CD8-positive, alpha-beta memory T cell (primary cell): Measurements from ENCODE around the gene DPAGT1. TPM values are rescaled to one million over a fixed set of nuclear protein-coding genes. Genes with fewer than 3 reads are reported as not detected.

Experiments
- CTCF ChIA-PET: fragments of 350-600 bp; sonication (Branson Sonifier 250); formaldehyde crosslinking; loops from one replicate; lab custom pipeline; 2021; ENCODE audit warnings: antibody characterized with exemption; lab: Charles Lee
- POLR2A ChIA-PET: fragments of 350-600 bp; sonication (Branson Sonifier 250); formaldehyde crosslinking; loops from one replicate; lab custom pipeline; 2021; ENCODE audit warnings: antibody characterized with exemption; lab: Charles Lee
- DNase-seq, 5 donors: peaks; one replicate each; pipeline versions ENCODE4 v3.0.0 to v3.0.0-alpha.2; 2020 to 2022; ENCODE audit warnings: mixed read lengths in 1 of 5
- H3K27ac ChIP-seq: one replicate; pipeline ENCODE4 v1.7.0; 2013; ENCODE audit warnings: low read depth, mild to moderate bottlenecking, low read length, moderate library complexity
- H3K27me3 ChIP-seq: 2 replicates; pipeline ENCODE4 v1.7.0; 2013; ENCODE audit warnings: low read length, mild to moderate bottlenecking; ENCODE audit not compliant: insufficient read depth, poor library complexity, severe bottlenecking
- H3K36me3 ChIP-seq: 2 replicates; pipeline ENCODE4 v1.7.0; 2013; ENCODE audit warnings: mild to moderate bottlenecking, low read length, moderate library complexity; ENCODE audit not compliant: insufficient read depth
- H3K4me1 ChIP-seq: 2 replicates; pipeline ENCODE4 v1.7.0; 2013; ENCODE audit warnings: mild to moderate bottlenecking, low read length, moderate library complexity; ENCODE audit not compliant: insufficient read depth
- H3K4me3 ChIP-seq: 2 replicates; pipeline ENCODE4 v1.7.0; 2013; ENCODE audit warnings: mild to moderate bottlenecking, low read length
- H3K9me3 ChIP-seq: 2 replicates; pipeline ENCODE4 v1.7.0; 2013; ENCODE audit warnings: mild to moderate bottlenecking, low read length
- H3K27ac Mint-ChIP-seq, 8 donors: one replicate each; pipeline ENCODE4 v1.8.0; 2020 to 2021; ENCODE audit warnings: mixed read lengths in 8 of 8, mild to moderate bottlenecking in 6 of 8, inconsistent platforms in 3 of 8, moderate library complexity in 3 of 8
- H3K27me3 Mint-ChIP-seq, 2 donors: one replicate each; pipeline ENCODE4 v1.8.0; 2020 to 2021; ENCODE audit warnings: mixed read lengths in 2 of 2, mild to moderate bottlenecking in 1 of 2, moderate library complexity in 1 of 2
- H3K36me3 Mint-ChIP-seq, 3 donors: one replicate each; pipeline ENCODE4 v1.8.0; 2020 to 2021; ENCODE audit warnings: mixed read lengths in 3 of 3, inconsistent platforms in 1 of 3, mild to moderate bottlenecking in 1 of 3
- H3K4me1 Mint-ChIP-seq, 3 donors: one replicate each; pipeline ENCODE4 v1.8.0; 2020 to 2021; ENCODE audit warnings: mixed read lengths in 3 of 3, inconsistent platforms in 1 of 3, mild to moderate bottlenecking in 1 of 3
- H3K4me3 Mint-ChIP-seq, 7 donors: one replicate each; pipeline ENCODE4 v1.8.0; 2020 to 2021; ENCODE audit warnings: mixed read lengths in 7 of 7, mild to moderate bottlenecking in 6 of 7, moderate library complexity in 4 of 7, inconsistent platforms in 2 of 7
- H3K9me3 Mint-ChIP-seq, 5 donors: one replicate each; pipeline ENCODE4 v1.8.0; 2020 to 2022; ENCODE audit warnings: mixed read lengths in 5 of 5, mild to moderate bottlenecking in 3 of 5, moderate library complexity in 2 of 5, inconsistent platforms in 1 of 5
- polyA plus RNA-seq: library from polyadenylated mRNA; unstranded; fragments of 300-500 nt; fragmentation: Illumina TruSeq; gene quantifications from one replicate; pipeline ENCODE4 v1.2.3, GENCODE V29; 2021
- total RNA-seq, 2 experiments: library from RNA; stranded (reverse); gene quantifications; one replicate each; pipeline ENCODE4 v1.2.3, GENCODE V29; 2021

DPAGT1 gene
- total RNA-seq (10 to 100 TPM; 69.7 to 78.6 TPM), polyA plus RNA-seq (45.7 TPM)

- peaks cover 41 to 66% (median 61%) of the 10 kb centered on the region in 3 donors for H3K4me1 Mint-ChIP-seq
- ChIA-PET POLR2A (interaction anchor here (0.6 to 2.3 kb wide), 16 partner anchors 9 to 1923 kb away, joined by 3 to 14 read pairs (median 4); partner anchors contain the start of genes HINFP, HMBS, RPS25 and SIDT2), CTCF (interaction anchor here (0.7 to 2.1 kb wide), 14 partner anchors 9 to 219 kb away, joined by 3 to 10 read pairs (median 3); partner anchors contain the start of genes CBL, HINFP, HMBS and VPS11)
- H3K27me3 Mint-ChIP-seq, result no peaks in the 10 kb centered on the region
- Histone ChIP-seq H3K4me1 (peaks cover 38% of the 10 kb centered on the region), H3K4me3 (peak within 1 kb of the TSS; percentile 97), H3K27ac (peak within 1 kb of the TSS; percentile 95), H3K36me3 (peaks cover 5% of the 10 kb centered on the region), H3K27me3 (no peaks in the 10 kb centered on the region), H3K9me3 (no peaks in the 10 kb centered on the region)
- DNase-seq, result peak; percentile 73 to 88 (median 82)
- H3K9me3 Mint-ChIP-seq, result no peaks in the 10 kb centered on the region
- H3K4me3 Mint-ChIP-seq, result peak within 1 kb of the TSS; percentile 88 to 99 (median 98)
- H3K27ac Mint-ChIP-seq, result peak within 1 kb of the TSS; percentile 93 to 100 (median 98)
- peaks cover 0 to 35% (median 14%) of the 10 kb centered on the region in 3 donors for H3K36me3 Mint-ChIP-seq
Measured at GRCh38 chr11:119101759-119102423, at the start of gene DPAGT1. DPAGT1 (minus strand) TSS chr11:119101853; CDS start chr11:119101655, 198 bp downstream.

GRCh38 chr11:119149786-119150275, 48.2 kb upstream of the DPAGT1 start:
- peaks cover 24 to 53% of the 10 kb centered on the region in 2 donors for H3K27me3 Mint-ChIP-seq

DNA sequence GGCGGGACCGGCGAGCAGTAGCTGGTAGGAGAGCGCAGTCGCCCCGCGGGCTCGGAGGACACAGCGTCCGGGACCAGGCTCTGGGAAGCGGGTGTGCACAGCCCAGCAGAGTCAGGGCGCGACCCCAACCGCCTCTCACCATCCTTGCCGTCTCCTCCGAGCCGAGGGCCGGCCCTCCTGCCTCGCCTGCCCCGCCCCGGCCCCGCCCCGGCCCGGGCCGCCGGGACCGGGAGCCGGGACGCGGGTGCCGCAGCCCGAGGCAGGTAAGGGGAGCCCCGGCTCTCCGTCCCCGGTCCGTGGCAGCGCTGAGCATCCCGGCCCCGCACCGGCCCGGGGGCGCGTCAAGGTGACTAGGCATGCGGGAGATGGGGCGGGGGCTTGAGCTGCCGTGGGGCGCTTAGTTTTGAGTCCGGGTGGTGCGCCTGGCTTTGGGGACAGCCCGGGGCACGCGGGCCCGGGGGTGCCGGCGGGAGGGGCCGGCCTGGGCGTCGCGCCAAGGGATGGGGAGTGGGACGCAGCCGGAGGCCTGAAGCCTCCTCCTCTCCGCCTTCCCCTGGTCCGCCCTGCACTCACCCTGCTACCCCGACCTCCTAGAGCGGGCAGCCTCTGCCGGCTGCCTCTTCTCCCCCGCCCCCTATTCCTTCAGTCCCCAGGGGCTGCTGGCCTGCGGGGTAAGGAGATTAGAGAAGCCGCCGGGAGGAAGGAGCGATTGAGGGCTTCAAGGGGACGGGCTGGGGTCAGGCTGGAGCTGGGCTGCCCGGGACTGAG, 47.5 kb upstream of the DPAGT1 start, which contains the start of gene ABCG4:
Gene ABCG4 (plus strand): TSS at position 35 of the 768 bp plus-strand sequence. CDS start 914 bp downstream, outside the sequence.
- Histone ChIP-seq H3K27ac (no peak within 1 kb of the TSS), H3K9me3 (no peaks in the 10 kb centered on the region), H3K4me3 (peak within 1 kb of the TSS; percentile 46), H3K27me3 (peaks cover 25% of the 10 kb centered on the region), H3K36me3 (no peaks in the 10 kb centered on the region), H3K4me1 (peaks cover 6% of the 10 kb centered on the region)
- DNase-seq, result peak in 2 of 5 donors; percentile 14 to 15
- ChIA-PET POLR2A (interaction anchor here (0.6 kb wide), 1 partner anchor 52 kb away, joined by 3 read pairs; no protein-coding TSS in a partner anchor), CTCF (interaction anchor here (1.0 to 1.5 kb wide), 2 partner anchors 8 to 20 kb away, joined by 3 to 5 read pairs; no protein-coding TSS in a partner anchor)
- no peaks in the 10 kb centered on the region for H3K9me3 Mint-ChIP-seq
- H3K4me3 Mint-ChIP-seq, result peak within 1 kb of the TSS; percentile 14 to 90 (median 76)
- H3K4me1 Mint-ChIP-seq, result peaks cover 9 to 20% (median 13%) of the 10 kb centered on the region in 3 donors
- peak within 1 kb of the TSS in 3 of 8 donors; percentile 0 to 43 (median 17) for H3K27ac Mint-ChIP-seq
- H3K36me3 Mint-ChIP-seq, result no peaks in the 10 kb centered on the region
- peaks cover 30 to 55% of the 10 kb centered on the region in 2 donors for H3K27me3 Mint-ChIP-seq

More at GRCh38 chr11:119149786-119150275, 48.2 kb upstream of the DPAGT1 start:
- no peak overlapping the region for H3K4me3 ChIP-seq
- H3K4me1 Mint-ChIP-seq, result peaks cover 9 to 20% (median 13%) of the 10 kb centered on the region in 3 donors
- no peaks in the 10 kb centered on the region for H3K36me3 ChIP-seq
- CTCF ChIA-PET, result no interaction called here
- no peaks in the 10 kb centered on the region for H3K9me3 Mint-ChIP-seq
- H3K4me3 Mint-ChIP-seq, result peak overlapping the region; percentile 34 to 67 (median 50)
- POLR2A ChIA-PET, result no interaction called here
- H3K9me3 ChIP-seq, result no peaks in the 10 kb centered on the region
- no peaks in the 10 kb centered on the region for H3K36me3 Mint-ChIP-seq
- DNase-seq, result no peak
- no peak overlapping the region for H3K27ac ChIP-seq
- no peak overlapping the region for H3K27ac Mint-ChIP-seq
- peaks cover 6% of the 10 kb centered on the region for H3K4me1 ChIP-seq
- H3K27me3 ChIP-seq, result peaks cover 25% of the 10 kb centered on the region

DNA sequence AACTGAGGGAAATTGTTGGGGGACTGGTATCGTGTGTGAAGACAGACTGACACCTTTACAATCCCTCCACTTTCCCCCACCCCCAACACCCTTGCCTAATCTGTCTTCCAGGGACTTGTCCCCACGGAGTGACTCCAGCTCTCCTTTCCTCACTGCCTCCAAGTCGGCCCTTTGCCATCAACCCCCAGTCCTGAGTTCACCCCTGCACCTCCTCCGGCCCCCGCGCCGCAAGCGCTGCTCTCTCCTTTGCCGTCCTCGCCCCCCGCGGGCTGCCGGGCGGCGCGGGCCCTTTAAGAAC, 47.0 kb upstream of the DPAGT1 start:
- CTCF ChIA-PET, result interaction anchor here (1.0 to 1.5 kb wide), 2 partner anchors 9 to 21 kb away, joined by 3 to 5 read pairs; no protein-coding TSS in a partner anchor
- H3K36me3 ChIP-seq, result no peaks in the 10 kb centered on the region
- Mint-ChIP-seq H3K27me3 (peaks cover 32 to 53% of the 10 kb centered on the region in 2 donors), H3K9me3 (no peaks in the 10 kb centered on the region), H3K4me1 (peaks cover 9 to 20% (median 13%) of the 10 kb centered on the region in 3 donors), H3K27ac (peak overlapping the region in 2 of 8 donors; percentile 17 to 43), H3K4me3 (peak overlapping the region; percentile 11 to 90 (median 76)), H3K36me3 (no peaks in the 10 kb centered on the region)
- no peak overlapping the region for H3K27ac ChIP-seq
- H3K4me3 ChIP-seq, result peak overlapping the region; percentile 46
- DNase-seq, result no peak
- peaks cover 6% of the 10 kb centered on the region for H3K4me1 ChIP-seq
- H3K27me3 ChIP-seq, result peaks cover 27% of the 10 kb centered on the region
- POLR2A ChIA-PET, result interaction anchor here (0.6 kb wide), 1 partner anchor 52 kb away, joined by 3 read pairs; no protein-coding TSS in a partner anchor
- no peaks in the 10 kb centered on the region for H3K9me3 ChIP-seq

DNA sequence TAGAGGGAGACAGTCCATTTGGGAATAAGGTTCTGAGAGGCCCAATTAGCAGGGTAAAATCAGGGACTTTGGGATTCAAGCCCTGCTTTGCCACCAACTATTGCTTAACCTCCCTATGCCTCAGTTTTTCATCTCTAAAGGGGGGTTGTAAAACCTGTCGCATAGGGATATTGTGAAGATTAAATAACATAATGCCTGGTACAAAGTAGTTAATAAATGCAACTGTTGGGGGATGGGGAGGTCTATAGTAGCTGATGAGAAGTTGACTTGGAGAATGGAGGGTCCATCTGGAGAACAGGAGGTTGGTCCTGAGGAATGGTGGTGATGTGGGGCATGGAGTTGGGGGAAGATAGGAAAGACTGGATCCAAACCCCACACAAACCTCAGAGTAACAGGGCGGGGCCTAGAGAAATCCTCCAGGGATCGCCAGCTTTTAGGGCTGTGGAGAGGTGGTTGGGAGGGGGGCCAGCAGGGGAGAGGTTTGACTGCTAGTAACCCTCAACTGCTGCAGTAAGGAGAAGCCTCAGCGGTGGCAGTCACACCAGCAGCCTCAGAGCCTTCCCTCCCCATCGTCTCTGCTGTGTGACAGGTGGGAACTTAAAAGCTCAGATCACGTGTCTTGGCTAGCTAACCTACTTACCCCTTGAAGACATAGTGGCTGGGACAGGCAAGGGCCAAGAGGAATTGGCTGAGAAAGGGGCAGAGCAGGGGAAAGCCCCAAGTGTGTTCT, 46.1 kb upstream of the DPAGT1 start:
- Histone ChIP-seq H3K9me3 (no peaks in the 10 kb centered on the region), H3K4me1 (peaks cover 6% of the 10 kb centered on the region), H3K27ac (no peak overlapping the region), H3K4me3 (no peak overlapping the region), H3K36me3 (no peaks in the 10 kb centered on the region), H3K27me3 (peaks cover 30% of the 10 kb centered on the region)
- Mint-ChIP-seq H3K27me3 (peaks cover 27 to 51% of the 10 kb centered on the region in 2 donors), H3K36me3 (no peaks in the 10 kb centered on the region), H3K9me3 (no peaks in the 10 kb centered on the region), H3K4me1 (peaks cover 9 to 20% (median 13%) of the 10 kb centered on the region in 3 donors), H3K27ac (peak overlapping the region in 2 of 8 donors; percentile 0 to 25), H3K4me3 (peak overlapping the region; percentile 14 to 90 (median 76))
- DNase-seq, result peak in 2 of 5 donors; percentile 9 to 14
- ChIA-PET POLR2A (no interaction called here), CTCF (interaction anchor here (0.6 to 1.5 kb wide), 3 partner anchors 10 to 465 kb away, joined by 3 to 5 read pairs (median 3); partner anchors contain the start of gene NLRX1)

DNA sequence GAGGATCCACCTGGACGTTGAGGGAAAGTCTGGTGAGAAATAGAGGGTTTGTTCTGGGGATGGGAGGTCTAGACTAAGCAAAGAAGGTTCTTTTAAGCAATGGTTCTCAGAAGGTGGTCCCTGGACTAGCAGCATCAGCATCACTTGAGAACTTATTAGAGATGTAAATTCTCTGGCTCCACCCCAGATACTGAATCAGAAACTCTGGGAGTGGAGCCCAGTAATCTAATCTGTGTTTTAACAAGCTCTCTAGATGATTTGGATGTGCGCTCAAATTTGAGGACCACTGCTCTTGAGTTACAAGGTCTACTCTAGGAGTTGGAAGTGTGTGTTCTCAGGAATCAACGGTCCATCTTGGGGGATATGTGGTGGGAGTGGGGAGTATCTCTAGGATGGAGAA, 43.9 kb upstream of the DPAGT1 start:
- Mint-ChIP-seq H3K4me3 (peak overlapping the region in 1 of 7 donors; percentile 17), H3K36me3 (no peaks in the 10 kb centered on the region), H3K9me3 (no peaks in the 10 kb centered on the region), H3K4me1 (peaks cover 9 to 20% (median 13%) of the 10 kb centered on the region in 3 donors), H3K27me3 (peaks cover 28 to 53% of the 10 kb centered on the region in 2 donors), H3K27ac (no peak overlapping the region)
- Histone ChIP-seq H3K4me1 (peaks cover 6% of the 10 kb centered on the region), H3K27me3 (peaks cover 32% of the 10 kb centered on the region), H3K36me3 (no peaks in the 10 kb centered on the region), H3K27ac (no peak overlapping the region), H3K4me3 (no peak overlapping the region), H3K9me3 (no peaks in the 10 kb centered on the region)
- CTCF ChIA-PET, result no interaction called here
- DNase-seq, result no peak
- POLR2A ChIA-PET, result no interaction called here

DNA sequence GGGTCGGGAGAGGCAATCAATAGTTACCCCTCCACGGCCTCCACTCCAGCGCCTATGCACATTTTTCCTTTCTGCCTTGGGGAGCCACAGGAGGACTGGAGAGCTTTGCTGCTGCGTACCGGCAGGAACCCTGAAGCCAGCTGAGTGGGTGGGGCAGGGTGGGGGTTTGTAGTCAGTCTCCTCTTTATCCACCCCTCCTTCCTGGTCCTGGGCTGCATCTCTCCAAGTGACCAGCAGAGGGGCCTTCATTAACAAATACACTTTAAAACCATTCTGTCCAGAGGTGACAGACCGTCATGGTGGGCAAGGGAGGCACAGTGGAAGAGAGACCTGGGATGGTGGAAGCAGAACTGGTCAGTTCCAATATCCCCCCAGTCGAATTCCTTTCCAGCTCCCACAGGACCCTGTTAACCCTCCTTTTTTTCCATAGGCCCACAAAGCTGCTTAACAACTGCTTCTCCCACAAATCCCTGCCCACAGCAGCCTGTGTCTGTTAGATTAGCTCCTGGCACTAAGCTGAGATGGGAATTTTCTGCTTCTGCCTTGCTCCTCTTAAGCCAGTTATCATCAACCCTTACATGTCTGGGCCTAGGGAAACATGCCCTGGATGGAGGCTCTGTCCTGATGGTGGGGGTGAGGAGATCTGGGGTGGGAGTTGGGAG, 43.3 kb upstream of the DPAGT1 start:
- peaks cover 26% of the 10 kb centered on the region for H3K27me3 ChIP-seq
- Mint-ChIP-seq H3K9me3 (no peaks in the 10 kb centered on the region), H3K27me3 (peaks cover 26 to 50% of the 10 kb centered on the region in 2 donors), H3K27ac (no peak overlapping the region), H3K4me3 (no peak overlapping the region), H3K36me3 (no peaks in the 10 kb centered on the region), H3K4me1 (peaks cover 9 to 16% (median 13%) of the 10 kb centered on the region in 3 donors)
- ChIA-PET POLR2A (no interaction called here), CTCF (no interaction called here)
- no peak overlapping the region for H3K27ac ChIP-seq
- no peaks in the 10 kb centered on the region for H3K36me3 ChIP-seq
- peaks cover 6% of the 10 kb centered on the region for H3K4me1 ChIP-seq
- no peak for DNase-seq
- no peak overlapping the region for H3K4me3 ChIP-seq
- no peaks in the 10 kb centered on the region for H3K9me3 ChIP-seq
